Stimulated activated CD4-positive, alpha-beta T cell treated with anti-CD3 and anti-CD28 coated beads, Interleukin-1b, Interleukin-23, amount 100 ng/mL, for 24 hours (primary cell): Measurements from ENCODE around the gene HBA1.
"Not testable (repeated sequence)": the region's sequence is repeated elsewhere in the genome, so short reads cannot be mapped to it uniquely, and the experiment has no call there.

Source experiments
- DNase-seq, 4 experiments: peaks; one replicate each; pipeline ENCODE4 v3.0.0-alpha.2; 2020; ENCODE audit warnings: low read depth in 4 of 4, low spot score in 1 of 4

The HBA1 gene

GRCh38 chr16:176477-177382, at the start of gene HBA1:
HBA1 (plus strand) TSS chr16:176680; CDS start chr16:176717, 37 bp downstream.
- not testable (repeated sequence) for DNase-seq

GRCh38 chr16:129075-129474, 47.4 kb upstream of the HBA1 start:
- no peak for DNase-seq

- no peak for DNase-seq
Observed at GRCh38 chr16:130533-131173, 45.8 kb upstream of the HBA1 start.

- no peak for DNase-seq
Observed at GRCh38 chr16:132120-132519, 44.4 kb upstream of the HBA1 start.

GRCh38 chr16:133716-134115, 42.8 kb upstream of the HBA1 start:
- DNase-seq = no peak

- peak in 1 of 4 experiments; percentile 11 for DNase-seq
Observed at GRCh38 chr16:138049-138417, 38.4 kb upstream of the HBA1 start.

- DNase-seq = no peak
Observed at GRCh38 chr16:140175-140857, 36.2 kb upstream of the HBA1 start.

- DNase-seq = no peak
Observed at GRCh38 chr16:142405-142967, 34.0 kb upstream of the HBA1 start.

GRCh38 chr16:143047-143446, 33.4 kb upstream of the HBA1 start:
- no peak for DNase-seq

GRCh38 chr16:143456-143855, 33.0 kb upstream of the HBA1 start:
- no peak for DNase-seq

- DNase-seq = no peak
Observed at GRCh38 chr16:144797-145252, 31.7 kb upstream of the HBA1 start.

GRCh38 chr16:146646-147045, 29.8 kb upstream of the HBA1 start:
- DNase-seq = no peak

- DNase-seq = no peak
Observed at GRCh38 chr16:149024-149660, 27.3 kb upstream of the HBA1 start.

GRCh38 chr16:152141-153128, 24.0 kb upstream of the HBA1 start, which contains the start of gene HBZ:
HBZ (plus strand) TSS chr16:152644; CDS start chr16:152910, 266 bp downstream.
- DNase-seq = no peak

- not testable (repeated sequence) for DNase-seq
Observed at GRCh38 chr16:153129-153521, 23.4 kb upstream of the HBA1 start.

- not testable (repeated sequence) for DNase-seq
Observed at GRCh38 chr16:153550-154216, 22.8 kb upstream of the HBA1 start.

- DNase-seq = no peak
Observed at GRCh38 chr16:154217-155030, 22.1 kb upstream of the HBA1 start.

GRCh38 chr16:155031-155398, 21.5 kb upstream of the HBA1 start:
- no peak for DNase-seq
